NCI-H524 (cell line): ENCODE results near the gene PYY.
"Not testable (repeated sequence)": the region's sequence is repeated elsewhere in the genome, so short reads cannot be mapped to it uniquely, and the experiment has no call there.

Experiments used
- DNase-seq, 2 experiments: peaks; one replicate each; lab custom pipeline; 2025; lab: John Stamatoyannopoulos, UW

The PYY gene

DNA sequence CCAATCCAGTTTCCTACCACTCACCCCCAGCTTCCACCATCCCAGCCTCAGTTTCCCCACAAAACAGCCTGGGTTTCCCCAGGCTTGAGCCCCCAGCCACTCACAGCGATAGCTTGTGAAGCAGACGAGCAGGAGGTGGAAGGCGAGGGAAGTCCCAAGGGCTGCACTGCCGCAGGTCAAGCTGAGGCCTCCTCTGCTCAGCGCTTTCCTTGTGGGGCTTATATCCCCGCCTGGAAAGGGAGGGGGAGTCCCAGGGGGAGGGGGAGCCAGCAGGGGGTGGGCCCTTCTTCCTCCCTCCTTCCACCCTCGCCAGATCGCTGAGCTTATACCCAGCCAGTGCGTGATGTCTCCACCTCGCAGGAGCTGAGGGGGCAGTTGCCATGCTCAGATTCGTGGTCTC lies at the start of gene PYY:
Gene PYY (minus strand): TSS at position 195 of the 400 bp plus-strand sequence. CDS start 457 bp downstream, outside the sequence.
- no peak for DNase-seq

GRCh38 chr17:44002141-44002848 lies 48.6 kb upstream of the PYY start:
- no peak for DNase-seq

GRCh38 chr17:44001461-44001920 lies 47.8 kb upstream of the PYY start:
- DNase-seq, result no peak

DNA sequence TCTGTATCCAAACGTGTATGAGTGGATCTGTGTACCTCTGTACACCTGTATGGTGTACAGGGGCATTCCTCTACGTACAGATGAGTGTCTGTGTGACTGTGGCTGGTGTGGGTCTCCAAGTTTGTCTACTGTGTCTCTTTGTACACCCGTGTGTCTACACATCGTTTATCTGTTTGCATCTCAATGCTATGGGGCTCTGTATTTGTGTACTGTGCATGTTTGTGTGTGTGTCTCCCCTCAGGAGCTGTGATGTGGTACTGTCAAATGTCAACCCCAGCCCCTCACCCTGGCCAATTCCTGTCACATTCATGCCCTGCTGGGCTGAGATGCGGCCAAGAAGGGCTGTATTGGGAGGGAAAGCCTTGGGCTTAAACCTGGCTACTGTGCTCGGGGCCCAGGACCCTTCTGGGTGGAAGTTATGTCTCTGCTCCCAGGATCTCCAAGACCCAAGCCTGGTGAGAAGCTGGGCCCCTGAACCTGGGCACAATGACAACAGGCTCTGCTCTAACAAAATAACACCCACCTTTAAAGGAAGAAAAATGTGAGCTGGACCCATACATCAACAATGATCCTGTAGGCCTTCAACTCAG lies 47.2 kb upstream of the PYY start:
- DNase-seq, result no peak

GRCh38 chr17:44000141-44000860 lies 46.6 kb upstream of the PYY start:
- DNase-seq, result peak in 1 of 2 experiments; percentile 22

- no peak for DNase-seq
Measured at GRCh38 chr17:43999024-43999423, 45.3 kb upstream of the PYY start.

GRCh38 chr17:43998552-43998951 lies 44.8 kb upstream of the PYY start:
- DNase-seq, result no peak

DNA sequence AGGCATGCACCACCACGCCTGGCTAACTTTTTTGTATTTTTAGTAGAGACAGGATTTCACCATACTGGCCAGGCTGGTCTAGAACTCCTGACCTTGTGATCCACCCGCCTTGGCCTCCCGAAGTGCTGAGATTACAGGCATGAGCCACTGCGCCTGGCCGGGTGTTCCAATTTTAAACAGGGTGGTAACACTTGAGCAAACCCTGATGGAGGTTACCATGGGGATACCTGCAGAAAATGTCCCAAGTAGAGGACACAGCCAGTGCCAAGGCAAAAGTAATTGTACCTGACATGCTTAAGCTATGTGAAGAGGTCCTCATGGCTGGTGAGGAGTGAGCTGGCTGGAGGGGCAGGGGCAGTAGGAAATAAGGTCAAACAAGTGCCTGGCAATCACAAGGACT lies 43.4 kb upstream of the PYY start:
- not testable (repeated sequence) for DNase-seq

GRCh38 chr17:43995150-43995471 lies 41.4 kb upstream of the PYY start:
- DNase-seq, result no peak

DNA sequence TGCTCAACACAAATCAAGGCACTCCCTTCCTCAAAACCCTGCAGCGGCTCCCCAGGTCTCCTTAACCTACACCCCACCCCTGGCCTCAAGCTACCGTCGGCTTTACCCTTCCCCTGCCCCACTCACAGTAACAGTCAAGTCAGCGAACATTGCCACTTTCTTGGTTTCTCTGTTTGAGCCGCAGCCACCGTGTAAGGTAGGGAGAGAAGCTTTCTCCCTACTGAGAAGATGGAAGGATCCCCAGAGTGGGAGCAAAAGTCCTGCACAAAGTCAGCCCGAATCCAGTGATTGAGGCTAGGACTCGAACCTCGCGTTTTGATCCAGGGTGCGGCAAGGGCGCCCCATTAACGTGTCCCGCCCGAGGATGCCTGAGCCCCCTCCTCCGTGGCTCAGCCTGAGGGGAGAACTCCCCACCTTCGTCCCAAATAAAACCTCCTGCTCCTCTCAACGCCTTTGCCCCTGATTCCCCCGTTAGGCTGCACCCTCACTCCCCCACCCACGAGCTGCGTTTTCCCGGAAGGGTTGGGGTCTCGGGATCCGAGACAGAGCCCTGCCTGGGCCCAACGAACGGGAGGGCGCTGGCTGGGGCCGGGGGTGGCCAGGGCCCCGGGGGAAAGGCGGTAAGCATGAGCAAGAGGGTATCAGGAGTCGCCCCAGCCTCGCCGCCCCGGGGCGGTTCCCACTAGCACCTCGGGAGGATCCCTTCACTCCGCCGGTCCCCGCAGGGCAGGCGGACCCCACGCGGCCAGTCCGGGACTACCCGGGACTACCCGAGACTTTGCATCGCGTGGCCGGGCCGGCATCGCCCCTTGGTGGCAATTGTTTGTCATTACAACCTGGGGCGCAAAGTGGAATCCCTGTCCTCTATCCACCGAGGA lies 40.8 kb upstream of the PYY start:
- peak; percentile 57 to 78 for DNase-seq

- DNase-seq, result no peak
Measured at GRCh38 chr17:43992641-43993040, 38.9 kb upstream of the PYY start.

DNA sequence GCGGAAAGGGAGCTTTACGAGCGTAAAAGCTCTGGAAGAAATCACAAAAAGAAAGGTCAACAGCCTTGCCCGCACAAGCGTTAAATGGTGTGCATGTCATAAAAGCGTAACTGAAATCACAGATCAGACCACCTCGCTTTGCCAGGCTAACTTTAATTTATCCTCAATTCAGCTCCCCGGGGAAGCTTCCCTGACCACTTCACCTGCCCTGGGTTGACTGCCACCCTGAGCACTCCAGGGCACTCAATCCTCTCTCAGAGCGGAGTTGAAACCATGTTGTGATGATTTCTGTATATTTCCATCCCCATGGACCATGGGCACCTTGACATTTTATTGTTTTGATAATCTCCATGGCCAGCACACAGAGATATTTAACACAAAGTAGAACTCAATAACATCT lies 34.6 kb upstream of the PYY start:
- DNase-seq, result no peak

- no peak for DNase-seq
Measured at GRCh38 chr17:43987131-43988021, 33.6 kb upstream of the PYY start.

DNA sequence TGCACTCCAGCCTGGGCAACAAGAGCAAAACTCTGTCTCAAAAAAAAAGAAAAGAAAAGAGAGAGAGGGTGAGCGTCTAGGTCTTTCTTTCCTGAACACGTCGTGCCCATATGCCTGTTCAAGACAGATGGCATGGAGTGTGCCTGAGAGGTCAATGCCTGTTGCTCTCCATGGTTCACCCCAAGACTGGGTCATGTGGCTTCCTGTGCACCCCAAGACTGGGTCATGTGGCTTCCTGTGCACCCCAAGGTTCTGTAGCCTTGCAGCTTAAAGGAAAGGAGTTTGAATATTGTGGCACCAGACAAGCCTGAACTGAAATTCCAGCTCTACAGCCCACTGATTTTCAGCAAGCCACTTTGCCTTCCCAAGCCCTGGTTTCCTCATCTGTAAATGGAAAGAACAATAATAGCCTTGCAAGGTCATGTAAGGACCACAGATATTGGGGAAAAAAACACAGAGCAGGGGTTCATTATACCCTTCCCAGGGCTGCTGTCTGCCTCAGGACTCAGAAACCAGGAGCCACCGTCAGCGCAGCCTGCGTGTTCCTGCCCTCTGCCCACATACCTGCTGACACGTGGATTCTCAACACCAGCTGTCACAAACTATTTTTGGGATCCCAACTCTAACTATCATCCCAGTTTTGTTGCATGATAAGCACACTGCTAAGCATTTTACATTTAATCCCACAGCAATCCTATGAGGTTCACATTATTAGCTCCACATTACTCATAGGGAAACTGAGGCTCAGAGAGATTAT lies 32.7 kb upstream of the PYY start:
- DNase-seq, result no peak

GRCh38 chr17:43984521-43984920 lies 30.8 kb upstream of the PYY start:
- no peak for DNase-seq

DNA sequence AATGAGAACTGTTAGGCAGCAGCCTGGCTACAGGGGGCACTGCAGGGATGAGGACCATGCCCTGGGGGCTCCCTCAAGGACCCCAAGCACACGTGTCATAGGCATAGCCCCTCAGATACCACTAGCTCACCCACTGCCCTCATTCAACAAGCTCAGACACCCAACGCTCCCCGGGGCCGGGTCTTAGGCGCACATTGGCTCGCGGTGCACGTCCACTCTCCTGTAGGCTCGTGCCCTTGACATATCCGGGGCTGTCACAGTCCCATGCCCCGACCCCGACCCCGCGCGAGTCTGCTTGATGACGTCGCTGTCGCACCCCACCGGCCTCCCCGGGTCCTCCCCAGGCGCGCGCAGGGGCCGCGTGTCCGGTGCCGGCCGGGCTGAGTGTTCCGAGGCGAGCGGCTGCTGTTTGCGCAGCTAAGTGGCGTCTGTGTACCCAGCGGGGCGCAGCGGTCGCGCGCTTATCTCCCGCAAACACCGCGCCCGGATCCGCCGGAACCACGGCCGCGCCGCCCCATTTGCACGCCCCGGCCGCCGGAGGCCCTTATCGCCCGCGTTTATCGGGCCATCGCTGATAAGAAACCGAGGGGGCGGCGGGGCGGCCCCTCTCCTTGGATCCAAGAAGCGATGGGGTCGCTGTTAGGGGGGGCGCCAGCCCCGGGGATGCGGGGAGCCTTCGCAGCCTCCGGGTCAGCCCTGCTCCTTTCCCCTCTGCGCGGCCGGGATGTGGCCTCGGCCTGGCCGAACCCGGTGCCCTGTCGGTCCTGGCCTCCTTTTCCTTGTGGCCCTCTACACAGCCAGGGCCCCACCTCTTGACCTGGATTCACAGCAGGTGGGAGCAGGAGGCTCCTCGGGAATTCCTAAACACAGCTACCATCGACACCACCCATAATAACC lies 30.0 kb upstream of the PYY start:
- DNase-seq, result peak; percentile 16 to 28

- no peak for DNase-seq
Measured at GRCh38 chr17:43983196-43983514, 29.4 kb upstream of the PYY start.

- DNase-seq, result no peak
Measured at GRCh38 chr17:43982171-43982570, 28.4 kb upstream of the PYY start.

DNA sequence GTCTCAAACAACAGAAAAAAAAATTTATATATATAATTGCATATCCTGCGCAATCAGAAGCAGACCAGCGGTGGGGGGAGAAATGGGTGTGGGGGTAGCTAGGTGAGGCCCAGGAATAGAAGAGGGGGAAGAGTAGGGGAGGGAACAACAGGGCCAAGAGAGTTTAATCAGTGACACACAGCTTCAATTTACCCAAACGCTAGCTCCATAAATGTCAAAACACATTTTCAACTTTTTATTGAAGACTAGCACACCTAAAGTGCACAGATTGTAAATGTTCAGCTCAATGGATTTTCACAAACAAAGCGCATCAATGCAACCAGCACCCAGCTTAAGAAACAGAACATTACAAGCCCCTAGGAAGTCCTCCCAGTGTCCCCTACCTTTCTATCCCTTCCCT lies 25.9 kb upstream of the PYY start:
- DNase-seq, result no peak

- DNase-seq, result no peak
Measured at GRCh38 chr17:43979011-43979410, 25.3 kb upstream of the PYY start.
